Iris pigment epithelial cell (primary cell): ENCODE measurements around the gene SLC47A2.
A peak's percentile ranks its signal among the peaks of the same experiment; 100 is the strongest.

Experiments
- DNase-seq: peaks from one replicate; pipeline ENCODE4 v3.0.0-alpha.2; 2011; ENCODE audit warnings: low read depth

The SLC47A2 gene

GRCh38 chr17:19728084-19728495 lies 11.7 kb upstream of the SLC47A2 start:
- peak; percentile 61 for DNase-seq

- peak; percentile 86 for DNase-seq
These were observed 11.2 kb upstream of the SLC47A2 start for GRCh38 chr17:19727501-19728078.

GRCh38 chr17:19726631-19727376 lies 10.4 kb upstream of the SLC47A2 start:
- DNase-seq = no peak

GRCh38 chr17:19725486-19725885 lies 9.1 kb upstream of the SLC47A2 start:
- DNase-seq = no peak

GRCh38 chr17:19724501-19725420 lies 8.4 kb upstream of the SLC47A2 start:
- DNase-seq = no peak

- no peak for DNase-seq
These were observed 7.6 kb upstream of the SLC47A2 start for GRCh38 chr17:19723964-19724363.

- DNase-seq = no peak
These were observed 4.4 kb upstream of the SLC47A2 start for GRCh38 chr17:19720631-19721426.

GRCh38 chr17:19720210-19720475 lies 3.8 kb upstream of the SLC47A2 start:
- DNase-seq = no peak

- no peak for DNase-seq
These were observed 3.2 kb upstream of the SLC47A2 start for GRCh38 chr17:19719355-19720209.

- no peak for DNase-seq
These were observed 2.4 kb upstream of the SLC47A2 start for GRCh38 chr17:19718613-19719354.

- DNase-seq = no peak
These were observed 1.7 kb upstream of the SLC47A2 start for GRCh38 chr17:19718041-19718612.

GRCh38 chr17:19717411-19717908 lies 1.1 kb upstream of the SLC47A2 start:
- no peak for DNase-seq

GRCh38 chr17:19717031-19717360 lies 612 bp upstream of the SLC47A2 start:
- DNase-seq = no peak

GRCh38 chr17:19714542-19715411 lies 1.6 kb downstream of the SLC47A2 start:
- DNase-seq = no peak

GRCh38 chr17:19713901-19714361 lies 2.5 kb downstream of the SLC47A2 start:
- DNase-seq = no peak

- no peak for DNase-seq
These were observed 2.9 kb downstream of the SLC47A2 start for GRCh38 chr17:19713462-19713861.

GRCh38 chr17:19712436-19713004 lies 3.9 kb downstream of the SLC47A2 start:
- no peak for DNase-seq

GRCh38 chr17:19709841-19710240 lies 6.5 kb downstream of the SLC47A2 start:
- no peak for DNase-seq
